HL-60 (cell line): ENCODE results near the gene EPYC.

Experiments
- GABPA ChIP-seq: IDR thresholded peaks from 2 replicates; pipeline ENCODE4 v1.6.1; 2012; ENCODE audit warnings: low read depth
- TF ChIP-seq, protein P1 (sequence below): IDR thresholded peaks from one replicate; pipeline ENCODE4 v1.5.1; 2011; ENCODE audit warnings: low read length, control low read depth, inconsistent platforms; ENCODE audit not compliant: insufficient read depth
- TF ChIP-seq, protein P2 (sequence below): IDR thresholded peaks from 2 replicates; pipeline ENCODE4 v1.6.1; 2012; ENCODE audit warnings: low read depth; ENCODE audit not compliant: insufficient replicate concordance

DNA sequence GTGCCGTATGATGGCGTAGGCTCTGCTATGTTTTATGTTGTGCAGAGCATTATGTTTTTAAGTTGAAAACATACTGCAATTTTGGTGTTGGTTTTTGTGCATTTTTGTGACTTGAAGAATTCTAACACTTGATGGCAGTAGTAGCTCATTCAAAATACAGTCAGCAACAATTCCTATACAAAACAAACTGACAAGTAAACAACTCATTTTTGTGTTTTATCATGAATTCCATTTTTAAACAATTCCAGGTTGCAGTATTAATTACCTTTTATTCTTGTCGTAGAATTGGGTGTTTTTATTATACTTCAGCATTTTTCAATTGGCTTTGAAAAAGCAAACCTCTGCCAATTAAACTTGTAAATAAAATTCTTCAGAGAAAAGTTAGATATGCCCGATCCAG lies 45.7 kb downstream of the EPYC start:
- TF ChIP-seq, protein P1, sequence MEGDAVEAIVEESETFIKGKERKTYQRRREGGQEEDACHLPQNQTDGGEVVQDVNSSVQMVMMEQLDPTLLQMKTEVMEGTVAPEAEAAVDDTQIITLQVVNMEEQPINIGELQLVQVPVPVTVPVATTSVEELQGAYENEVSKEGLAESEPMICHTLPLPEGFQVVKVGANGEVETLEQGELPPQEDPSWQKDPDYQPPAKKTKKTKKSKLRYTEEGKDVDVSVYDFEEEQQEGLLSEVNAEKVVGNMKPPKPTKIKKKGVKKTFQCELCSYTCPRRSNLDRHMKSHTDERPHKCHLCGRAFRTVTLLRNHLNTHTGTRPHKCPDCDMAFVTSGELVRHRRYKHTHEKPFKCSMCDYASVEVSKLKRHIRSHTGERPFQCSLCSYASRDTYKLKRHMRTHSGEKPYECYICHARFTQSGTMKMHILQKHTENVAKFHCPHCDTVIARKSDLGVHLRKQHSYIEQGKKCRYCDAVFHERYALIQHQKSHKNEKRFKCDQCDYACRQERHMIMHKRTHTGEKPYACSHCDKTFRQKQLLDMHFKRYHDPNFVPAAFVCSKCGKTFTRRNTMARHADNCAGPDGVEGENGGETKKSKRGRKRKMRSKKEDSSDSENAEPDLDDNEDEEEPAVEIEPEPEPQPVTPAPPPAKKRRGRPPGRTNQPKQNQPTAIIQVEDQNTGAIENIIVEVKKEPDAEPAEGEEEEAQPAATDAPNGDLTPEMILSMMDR = no peak
- TF ChIP-seq, protein P2, sequence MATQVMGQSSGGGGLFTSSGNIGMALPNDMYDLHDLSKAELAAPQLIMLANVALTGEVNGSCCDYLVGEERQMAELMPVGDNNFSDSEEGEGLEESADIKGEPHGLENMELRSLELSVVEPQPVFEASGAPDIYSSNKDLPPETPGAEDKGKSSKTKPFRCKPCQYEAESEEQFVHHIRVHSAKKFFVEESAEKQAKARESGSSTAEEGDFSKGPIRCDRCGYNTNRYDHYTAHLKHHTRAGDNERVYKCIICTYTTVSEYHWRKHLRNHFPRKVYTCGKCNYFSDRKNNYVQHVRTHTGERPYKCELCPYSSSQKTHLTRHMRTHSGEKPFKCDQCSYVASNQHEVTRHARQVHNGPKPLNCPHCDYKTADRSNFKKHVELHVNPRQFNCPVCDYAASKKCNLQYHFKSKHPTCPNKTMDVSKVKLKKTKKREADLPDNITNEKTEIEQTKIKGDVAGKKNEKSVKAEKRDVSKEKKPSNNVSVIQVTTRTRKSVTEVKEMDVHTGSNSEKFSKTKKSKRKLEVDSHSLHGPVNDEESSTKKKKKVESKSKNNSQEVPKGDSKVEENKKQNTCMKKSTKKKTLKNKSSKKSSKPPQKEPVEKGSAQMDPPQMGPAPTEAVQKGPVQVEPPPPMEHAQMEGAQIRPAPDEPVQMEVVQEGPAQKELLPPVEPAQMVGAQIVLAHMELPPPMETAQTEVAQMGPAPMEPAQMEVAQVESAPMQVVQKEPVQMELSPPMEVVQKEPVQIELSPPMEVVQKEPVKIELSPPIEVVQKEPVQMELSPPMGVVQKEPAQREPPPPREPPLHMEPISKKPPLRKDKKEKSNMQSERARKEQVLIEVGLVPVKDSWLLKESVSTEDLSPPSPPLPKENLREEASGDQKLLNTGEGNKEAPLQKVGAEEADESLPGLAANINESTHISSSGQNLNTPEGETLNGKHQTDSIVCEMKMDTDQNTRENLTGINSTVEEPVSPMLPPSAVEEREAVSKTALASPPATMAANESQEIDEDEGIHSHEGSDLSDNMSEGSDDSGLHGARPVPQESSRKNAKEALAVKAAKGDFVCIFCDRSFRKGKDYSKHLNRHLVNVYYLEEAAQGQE = no peak
- no peak for TF ChIP-seq GABPA
